GM21528 (cell line): ENCODE results near the gene DNM3.

Experiments
- ATAC-seq: cut with Tn5 transposase; IDR thresholded peaks from one replicate; pipeline ENCODE4 v1.9.1; 2021; ENCODE audit warnings: mild to moderate bottlenecking, moderate library complexity; ENCODE audit not compliant: unreplicated experiment, low FRiP score

Gene DNM3

DNA sequence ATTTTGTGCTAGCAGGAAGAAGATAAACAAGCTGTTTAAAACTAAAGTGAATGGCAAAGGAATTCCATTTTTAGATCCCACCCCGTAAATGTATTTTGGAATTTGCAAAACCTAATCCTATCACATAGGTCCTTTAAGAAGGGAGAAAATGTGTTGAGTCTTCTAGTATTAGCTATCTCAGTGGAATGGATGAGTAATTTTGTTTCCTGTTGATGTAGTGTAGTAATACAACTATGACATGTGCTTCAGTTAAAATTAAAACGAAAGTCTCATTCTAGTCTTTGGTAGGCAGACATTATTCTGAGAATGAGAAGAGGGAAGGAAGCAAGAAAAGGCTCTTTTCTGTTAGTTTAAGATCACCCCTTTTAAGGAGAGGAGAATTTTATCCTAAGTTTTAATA lies 313.3 kb downstream of the DNM3 start:
- peak; percentile 88 for ATAC-seq

GRCh38 chr1:172155766-172156165 lies 314.5 kb downstream of the DNM3 start:
- ATAC-seq, result no peak

GRCh38 chr1:172162236-172162635 lies 320.9 kb downstream of the DNM3 start:
- no peak for ATAC-seq

GRCh38 chr1:172163498-172164215 lies 322.4 kb downstream of the DNM3 start:
- ATAC-seq, result no peak

GRCh38 chr1:172165403-172165802 lies 324.1 kb downstream of the DNM3 start:
- no peak for ATAC-seq

GRCh38 chr1:172167796-172168596 lies 326.7 kb downstream of the DNM3 start:
- ATAC-seq, result no peak

DNA sequence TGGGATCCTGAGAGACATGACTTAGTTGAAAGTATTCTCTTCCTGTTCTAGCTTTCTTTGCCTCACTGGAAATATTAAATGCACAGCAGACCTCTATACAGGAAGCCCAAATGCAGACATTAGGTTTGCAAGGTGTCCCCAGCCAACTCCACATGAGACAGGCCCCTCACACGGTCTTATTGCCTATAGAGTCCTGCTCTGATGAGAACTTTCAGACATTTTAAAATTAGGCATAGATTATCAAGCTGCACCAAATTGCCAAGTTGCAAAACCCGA lies 327.2 kb downstream of the DNM3 start:
- no peak for ATAC-seq

- no peak for ATAC-seq
Observed at GRCh38 chr1:172169836-172170235, 328.5 kb downstream of the DNM3 start.

DNA sequence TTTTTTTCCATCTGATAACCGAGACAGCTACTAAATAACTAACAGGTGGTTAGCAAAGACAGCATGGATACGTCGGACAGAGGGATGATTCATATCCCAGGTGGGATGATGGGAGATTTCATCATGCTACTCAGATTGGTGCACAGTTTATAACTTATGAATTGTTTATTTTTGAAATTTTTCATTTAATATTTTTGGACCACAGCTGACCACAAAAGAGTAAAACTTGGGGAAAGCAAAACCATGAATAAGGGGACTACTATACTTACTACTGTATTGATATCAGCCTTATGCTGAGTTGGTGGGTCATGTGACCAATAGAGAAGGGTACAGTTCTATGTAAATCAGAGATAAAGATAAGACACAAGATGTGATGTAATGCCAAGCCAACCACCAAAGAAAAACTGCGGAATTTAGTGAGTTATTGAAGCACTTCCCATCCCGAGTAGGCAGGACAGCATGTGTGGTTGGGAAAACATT lies 331.1 kb downstream of the DNM3 start:
- no peak for ATAC-seq

DNA sequence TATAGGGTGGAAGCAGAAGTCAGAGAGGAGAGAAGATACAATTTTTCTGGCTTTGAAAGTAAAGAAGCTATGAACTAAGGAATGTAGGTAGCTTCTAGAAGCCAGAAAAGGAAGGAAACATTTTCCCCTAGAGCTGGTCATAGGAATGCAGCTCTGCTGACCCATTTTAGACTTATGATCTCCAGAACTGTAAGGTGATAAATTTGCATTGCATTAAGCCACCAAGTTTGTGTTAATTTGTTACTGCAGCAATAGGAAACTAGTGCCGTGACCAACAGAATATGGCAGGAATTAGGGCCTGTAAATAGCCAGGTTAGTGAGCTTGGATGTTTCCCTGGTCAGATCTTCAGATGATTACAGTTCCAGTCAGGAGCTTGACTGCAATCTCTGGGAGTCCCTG lies 334.9 kb downstream of the DNM3 start:
- ATAC-seq, result no peak

GRCh38 chr1:172177849-172178248 lies 336.6 kb downstream of the DNM3 start:
- ATAC-seq, result no peak

- ATAC-seq, result no peak
Observed at GRCh38 chr1:172178886-172179285, 337.6 kb downstream of the DNM3 start.

DNA sequence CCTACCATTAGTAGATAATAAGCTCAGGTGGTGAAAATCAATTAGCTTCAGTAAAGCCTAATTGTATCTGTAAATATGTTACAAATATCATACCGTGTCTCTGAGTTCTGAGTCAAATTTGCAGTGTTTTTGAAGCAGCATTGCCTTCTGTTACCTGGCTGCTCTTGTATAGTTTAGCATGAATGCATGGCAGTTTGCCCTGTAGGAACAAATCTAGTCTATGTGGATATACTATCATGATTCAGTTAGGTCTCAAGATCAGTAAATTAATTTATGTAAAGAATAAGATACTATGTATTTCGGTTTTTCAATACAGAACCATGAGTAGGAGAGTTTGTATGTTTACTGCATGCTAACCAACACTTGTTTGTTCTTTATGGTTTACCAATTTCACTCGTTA lies 338.6 kb downstream of the DNM3 start:
- no peak for ATAC-seq

DNA sequence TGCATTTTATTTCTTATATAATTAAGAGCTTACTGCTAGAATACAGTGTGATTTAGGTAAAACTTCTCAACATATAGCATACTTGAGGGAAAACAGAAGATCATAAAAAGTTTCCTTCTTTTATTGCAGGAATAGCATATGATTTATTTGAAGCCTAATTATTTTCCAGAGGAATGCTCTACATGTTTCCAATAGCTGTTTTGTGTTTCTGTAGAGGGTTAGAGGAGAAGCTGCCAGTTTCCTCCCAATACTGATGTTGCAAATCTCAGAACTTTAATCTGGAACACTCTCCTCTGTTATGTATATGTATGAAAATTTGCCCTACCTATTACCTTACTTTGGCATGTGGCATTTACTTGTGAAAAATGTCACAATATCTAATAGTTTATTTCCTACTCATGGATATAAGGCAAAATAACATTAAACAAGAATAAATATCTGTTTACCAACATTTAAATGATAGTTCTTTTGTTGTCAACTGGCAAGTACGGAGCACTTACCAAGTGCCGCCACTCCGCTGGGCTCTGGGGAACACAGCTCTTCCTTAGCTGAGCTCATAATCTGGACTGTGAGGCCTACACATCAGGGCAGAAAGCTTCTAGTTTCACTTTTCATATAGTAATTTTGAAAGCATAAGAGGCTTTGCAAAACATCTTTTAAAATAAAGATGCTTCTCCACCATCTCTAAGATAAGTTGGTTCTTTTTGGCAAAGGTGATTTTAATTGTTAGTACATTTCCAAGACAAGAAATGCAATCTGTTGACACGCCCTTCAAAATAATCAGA lies 339.4 kb downstream of the DNM3 start:
- peak; percentile 66 for ATAC-seq

GRCh38 chr1:172184506-172185191 lies 343.4 kb downstream of the DNM3 start:
- ATAC-seq, result peak; percentile 12

DNA sequence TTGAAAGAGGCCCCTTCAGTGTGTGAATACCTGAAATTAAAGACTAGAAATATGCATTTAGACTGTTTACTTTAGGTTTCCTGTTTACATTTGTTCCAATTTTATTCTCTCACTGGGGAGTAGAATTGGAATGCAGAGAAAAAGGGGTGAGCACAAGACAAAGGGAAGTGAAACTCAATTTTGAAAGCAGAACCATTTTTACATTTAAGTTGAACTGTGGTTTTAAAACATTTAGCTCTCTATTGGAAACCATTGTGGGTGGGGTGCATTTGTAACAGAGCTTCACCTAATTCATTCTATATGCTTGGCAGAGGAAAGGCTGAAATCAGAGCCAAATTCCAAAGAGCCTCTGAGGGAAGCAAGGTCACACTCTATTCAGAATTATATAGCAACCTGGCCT lies 343.9 kb downstream of the DNM3 start:
- peak; percentile 65 for ATAC-seq

DNA sequence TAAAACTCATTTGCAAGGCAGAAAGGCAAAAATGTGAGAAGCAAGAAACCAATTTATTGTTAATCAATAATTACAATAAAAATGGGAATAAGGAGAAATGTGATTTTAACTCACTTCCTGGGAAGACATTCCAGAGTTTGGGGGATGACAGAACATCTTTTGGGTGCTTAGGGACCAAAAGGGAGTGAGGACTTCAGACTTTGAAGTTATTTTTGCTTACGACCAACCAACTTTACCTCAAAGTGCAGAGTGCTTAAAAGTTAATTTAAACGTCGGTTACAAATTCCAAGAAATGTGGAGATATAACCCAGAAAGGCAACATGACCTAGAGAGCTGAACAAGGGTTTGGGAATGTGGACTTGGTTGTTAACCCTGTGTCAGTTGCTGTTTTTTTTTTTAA lies 344.7 kb downstream of the DNM3 start:
- ATAC-seq, result no peak

GRCh38 chr1:172201572-172201971 lies 360.3 kb downstream of the DNM3 start:
- no peak for ATAC-seq

- no peak for ATAC-seq
Observed at GRCh38 chr1:172203135-172203823, 362.0 kb downstream of the DNM3 start.

DNA sequence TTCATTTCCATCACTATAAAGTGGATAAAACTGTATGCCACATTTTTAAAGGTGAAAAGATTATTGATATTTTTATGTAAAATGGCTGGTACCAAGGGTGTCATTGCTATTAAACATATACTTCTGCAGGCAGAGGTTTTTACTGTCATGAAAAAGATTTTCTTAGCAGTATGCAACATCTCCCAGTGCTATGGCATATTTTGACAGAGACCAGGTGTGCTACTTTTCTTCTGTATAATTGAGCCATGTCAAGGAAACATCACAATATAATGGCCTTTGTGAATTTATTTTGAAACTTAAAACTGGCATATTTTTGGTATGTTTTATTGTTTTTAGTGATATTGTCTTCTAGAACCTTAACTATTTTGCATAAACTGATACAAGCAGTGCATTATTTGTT lies 362.6 kb downstream of the DNM3 start:
- no peak for ATAC-seq
